GM12874 (cell line): ENCODE data around the gene ACTG1.

Experiments
- CTCF ChIP-seq: IDR thresholded peaks from 2 replicates; pipeline ENCODE4 v1.5.1; 2011; ENCODE audit warnings: low read depth, mild to moderate bottlenecking, control low read depth, low read length, moderate library complexity; ENCODE audit not compliant: insufficient read depth

The ACTG1 gene

DNA sequence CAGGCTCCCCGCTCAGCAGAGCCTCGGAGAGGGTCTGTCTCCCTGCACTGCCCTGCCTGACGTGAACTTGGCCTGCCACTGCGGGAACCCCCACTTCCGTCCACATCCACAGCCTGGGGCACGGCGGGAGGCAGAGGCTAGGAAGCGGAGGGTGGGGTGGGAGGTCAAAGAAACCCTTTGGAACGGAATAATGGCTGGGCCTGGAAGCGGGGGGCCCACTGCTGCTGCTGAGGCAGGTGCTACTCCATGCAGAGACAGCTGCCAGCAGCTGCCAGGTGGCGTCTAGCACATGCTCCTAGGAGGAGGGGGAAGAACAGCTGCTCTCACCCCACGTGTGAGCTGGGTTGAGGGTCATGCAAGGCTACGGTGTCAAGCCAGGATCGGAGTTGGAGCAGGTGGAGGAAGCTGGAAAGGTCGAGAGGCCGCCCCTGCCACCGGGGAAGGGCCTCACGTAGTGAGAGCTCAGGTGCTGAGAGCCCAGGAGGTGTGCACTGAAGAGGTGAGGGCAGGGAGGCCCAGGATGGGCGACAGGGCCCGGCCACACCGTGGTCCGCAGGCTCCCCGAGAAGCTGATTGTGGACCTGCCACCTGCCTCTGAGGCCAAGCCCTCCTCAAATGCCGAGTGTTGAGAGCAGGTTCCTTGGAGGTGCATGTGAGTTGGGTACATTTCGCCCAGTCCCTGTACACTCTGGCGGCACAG, 25.4 kb upstream of the ACTG1 start:
- TF ChIP-seq CTCF, result no peak

GRCh38 chr17:81537343-81537855, 24.8 kb upstream of the ACTG1 start:
- TF ChIP-seq CTCF, result peak; percentile 76

DNA sequence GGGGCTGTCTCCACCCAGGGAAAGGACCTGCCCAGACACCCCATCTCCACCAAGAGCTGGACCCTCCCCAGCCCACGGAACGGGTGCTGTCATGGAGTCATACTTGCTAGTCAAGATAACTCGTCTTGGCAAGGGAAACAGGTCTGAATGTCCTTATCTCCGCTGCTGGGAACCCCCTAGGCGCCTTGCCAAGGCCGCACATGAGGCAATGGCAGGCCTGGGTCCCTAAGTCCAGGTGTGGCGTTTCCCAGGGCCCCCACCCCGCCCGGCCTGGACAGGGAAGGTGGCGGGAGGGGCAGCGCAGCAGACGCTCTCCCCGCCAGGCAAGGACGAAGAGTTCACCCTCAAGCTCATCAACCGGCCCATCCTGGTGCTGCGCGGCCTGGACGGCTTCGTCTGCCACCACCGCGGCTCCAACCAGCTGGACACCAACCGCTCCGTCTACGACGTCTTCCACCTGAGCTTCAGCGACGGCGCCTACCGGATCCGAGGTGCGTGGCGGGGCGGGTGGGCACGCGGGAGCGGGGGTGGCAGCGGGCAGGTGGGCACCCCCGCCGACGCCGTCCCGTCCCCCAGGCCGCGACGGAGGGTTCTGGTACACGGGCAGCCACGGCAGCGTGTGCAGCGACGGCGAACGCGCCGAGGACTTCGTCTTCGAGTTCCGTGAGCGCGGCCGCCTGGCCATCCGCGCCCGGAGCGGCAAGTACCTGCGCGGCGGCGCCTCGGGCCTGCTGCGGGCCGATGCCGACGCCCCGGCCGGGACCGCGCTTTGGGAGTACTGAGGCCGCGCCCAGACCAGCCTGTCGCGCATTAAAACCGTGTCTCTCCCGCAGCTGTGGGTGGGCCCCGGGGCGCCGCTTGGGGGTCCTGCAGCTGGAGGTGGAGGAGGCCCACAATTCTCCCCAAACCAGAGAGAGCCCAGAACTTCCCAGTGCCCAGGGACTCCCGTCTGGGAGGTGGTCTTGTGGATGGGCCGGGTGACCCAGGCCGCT, 24.0 kb upstream of the ACTG1 start:
- no peak for TF ChIP-seq CTCF

GRCh38 chr17:81535480-81536298, 23.1 kb upstream of the ACTG1 start:
- TF ChIP-seq CTCF, result no peak

GRCh38 chr17:81535007-81535328, 22.4 kb upstream of the ACTG1 start:
- TF ChIP-seq CTCF, result no peak

DNA sequence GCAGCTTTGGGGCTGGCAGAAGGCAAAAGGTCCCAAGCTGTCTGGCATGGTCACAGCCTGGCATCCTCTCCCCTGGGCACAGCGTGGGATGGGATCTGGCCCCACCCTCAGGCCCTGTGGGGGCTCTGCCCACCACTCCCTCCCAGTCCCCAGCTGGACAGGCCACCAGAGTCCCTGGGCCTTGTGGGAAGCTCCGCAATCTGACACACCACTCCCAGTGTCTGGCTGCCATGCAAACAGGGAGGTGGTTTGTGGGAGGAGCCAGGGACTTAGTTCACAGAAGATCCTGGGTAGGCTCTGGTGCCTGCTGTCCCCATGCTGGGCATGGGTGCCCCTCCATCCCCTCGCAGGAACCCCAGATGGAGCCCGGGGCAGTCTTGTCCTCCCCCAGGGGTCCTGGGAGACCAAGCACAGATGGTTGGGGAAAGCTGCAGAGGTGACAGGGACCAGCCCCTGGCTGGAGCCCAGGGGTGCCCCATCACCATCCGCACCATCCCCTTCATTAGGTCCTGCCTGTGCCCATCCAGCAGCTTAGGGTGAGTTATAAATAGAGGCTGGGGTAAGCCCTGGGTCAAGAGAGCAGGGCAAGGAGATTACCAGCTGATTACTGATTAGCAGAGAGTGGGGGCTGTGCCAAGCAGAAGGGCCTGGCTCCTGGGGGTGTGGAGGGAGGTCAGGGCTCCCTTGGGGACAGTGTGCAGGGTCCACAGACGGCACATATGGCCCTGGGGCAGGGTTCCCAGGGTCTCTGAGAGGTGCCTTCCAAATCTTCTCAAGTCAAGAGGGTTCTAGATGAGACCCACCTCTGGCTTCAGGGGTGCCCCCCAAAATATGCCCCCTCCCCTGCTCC, 21.8 kb upstream of the ACTG1 start:
- no peak for TF ChIP-seq CTCF
